Measurements from ENCODE around the gene MRTO4.

DNA sequence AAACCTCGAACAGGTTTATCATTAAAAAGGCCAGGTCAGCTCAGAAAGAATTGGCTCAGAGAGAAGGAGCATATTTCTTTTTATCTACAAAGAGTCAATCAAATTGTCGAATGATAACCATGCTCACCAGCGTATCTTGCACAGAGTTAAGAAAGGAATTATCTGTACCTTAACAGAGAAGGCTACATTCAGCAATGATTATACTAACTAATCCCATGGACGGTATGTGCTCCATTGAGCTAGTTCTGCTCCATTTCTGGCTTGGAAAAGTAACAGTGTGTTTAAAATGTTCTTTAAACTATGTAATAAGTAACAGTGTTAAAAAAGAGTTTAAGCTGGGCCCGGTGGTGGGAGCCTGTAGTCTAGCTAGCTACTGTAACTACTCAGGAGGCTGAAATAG lies 45.8 kb upstream of the MRTO4 start:
- TF ChIP-seq, protein P1, sequence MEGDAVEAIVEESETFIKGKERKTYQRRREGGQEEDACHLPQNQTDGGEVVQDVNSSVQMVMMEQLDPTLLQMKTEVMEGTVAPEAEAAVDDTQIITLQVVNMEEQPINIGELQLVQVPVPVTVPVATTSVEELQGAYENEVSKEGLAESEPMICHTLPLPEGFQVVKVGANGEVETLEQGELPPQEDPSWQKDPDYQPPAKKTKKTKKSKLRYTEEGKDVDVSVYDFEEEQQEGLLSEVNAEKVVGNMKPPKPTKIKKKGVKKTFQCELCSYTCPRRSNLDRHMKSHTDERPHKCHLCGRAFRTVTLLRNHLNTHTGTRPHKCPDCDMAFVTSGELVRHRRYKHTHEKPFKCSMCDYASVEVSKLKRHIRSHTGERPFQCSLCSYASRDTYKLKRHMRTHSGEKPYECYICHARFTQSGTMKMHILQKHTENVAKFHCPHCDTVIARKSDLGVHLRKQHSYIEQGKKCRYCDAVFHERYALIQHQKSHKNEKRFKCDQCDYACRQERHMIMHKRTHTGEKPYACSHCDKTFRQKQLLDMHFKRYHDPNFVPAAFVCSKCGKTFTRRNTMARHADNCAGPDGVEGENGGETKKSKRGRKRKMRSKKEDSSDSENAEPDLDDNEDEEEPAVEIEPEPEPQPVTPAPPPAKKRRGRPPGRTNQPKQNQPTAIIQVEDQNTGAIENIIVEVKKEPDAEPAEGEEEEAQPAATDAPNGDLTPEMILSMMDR (conservative IDR thresholded peaks at IDR 0.05; ENCODE audit: low read depth, low read length) = no peak
- TF ChIP-seq EZH2phosphoT487 (IDR thresholded peaks at IDR 0.05; ENCODE audit: borderline replicate concordance, low read length) = no peak

All from PC-3 (cell line).